ENCODE results near the gene CLMP.
"Not testable (repeated sequence)": the region's sequence is repeated elsewhere in the genome, so short reads cannot be mapped to it uniquely, and the experiment has no call there.

The CLMP gene

DNA sequence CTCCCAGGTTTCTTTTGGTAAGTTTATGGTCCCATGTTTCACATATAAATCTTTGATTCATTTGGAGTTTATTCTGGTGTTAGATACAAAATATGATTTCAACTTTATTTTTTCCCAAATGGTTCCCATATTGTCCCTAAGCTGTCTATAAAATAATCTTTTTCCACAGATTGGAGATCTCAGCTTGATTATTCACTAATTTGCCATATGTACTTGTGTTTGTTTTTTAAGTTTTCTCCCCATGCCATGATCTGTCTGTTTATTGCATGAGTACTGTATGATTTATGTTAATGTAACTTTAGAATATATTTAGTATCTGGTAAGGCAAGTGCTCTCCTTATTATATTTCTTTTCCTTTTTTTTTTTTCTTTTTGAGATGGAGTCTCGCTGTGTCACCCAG, 19.9 kb upstream of the CLMP start:
- H3K4me1 ChIP-seq (ENCODE audit: insufficient read depth, low read length) = peaks cover 20% of the 10 kb centered on the region; the same call in 1 of the 2 replicates
- H3K27ac ChIP-seq (ENCODE audit: low read length) = no peak overlapping the region
- H3K9me3 ChIP-seq (ENCODE audit: insufficient read depth, low read depth, low read length) = no peaks in the 10 kb centered on the region
- H3K36me3 ChIP-seq (ENCODE audit: insufficient read depth, low read depth, low read length) = no peaks in the 10 kb centered on the region
- no peak overlapping the region for H3K9ac ChIP-seq (ENCODE audit: low read depth, low read length)
- H3K27me3 ChIP-seq (ENCODE audit: insufficient read depth, low read length) = no peaks in the 10 kb centered on the region
- no peak overlapping the region for H3K4me3 ChIP-seq (ENCODE audit: low read length)

DNA sequence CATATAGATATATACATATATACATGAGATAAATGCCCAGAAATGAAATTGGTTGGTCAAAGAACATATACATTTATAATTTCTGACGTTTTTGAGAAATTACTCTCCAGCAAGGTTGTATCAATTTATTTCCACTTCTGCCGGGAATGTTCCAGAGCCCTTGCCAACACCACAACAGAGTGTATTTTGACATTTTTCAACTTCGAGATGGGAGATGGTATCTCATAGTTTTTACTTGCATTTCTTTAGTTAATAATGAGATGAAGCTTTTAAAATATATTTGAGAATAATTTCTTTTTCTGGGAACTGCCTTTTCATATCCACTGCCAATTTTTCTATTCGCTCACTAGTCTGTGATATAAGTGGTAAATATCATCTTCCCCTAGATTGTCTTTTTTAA, 19.3 kb upstream of the CLMP start:
- H3K4me3 ChIP-seq (ENCODE audit: low read length) = no peak overlapping the region
- no peak overlapping the region for H3K27ac ChIP-seq (ENCODE audit: low read length)
- H3K27me3 ChIP-seq (ENCODE audit: insufficient read depth, low read length) = no peaks in the 10 kb centered on the region
- H3K4me1 ChIP-seq (ENCODE audit: insufficient read depth, low read length) = peaks cover 20% of the 10 kb centered on the region; the same call in 1 of the 2 replicates
- H3K9me3 ChIP-seq (ENCODE audit: insufficient read depth, low read depth, low read length) = no peaks in the 10 kb centered on the region
- no peaks in the 10 kb centered on the region for H3K36me3 ChIP-seq (ENCODE audit: insufficient read depth, low read depth, low read length)
- H3K9ac ChIP-seq (ENCODE audit: low read depth, low read length) = no peak overlapping the region

DNA sequence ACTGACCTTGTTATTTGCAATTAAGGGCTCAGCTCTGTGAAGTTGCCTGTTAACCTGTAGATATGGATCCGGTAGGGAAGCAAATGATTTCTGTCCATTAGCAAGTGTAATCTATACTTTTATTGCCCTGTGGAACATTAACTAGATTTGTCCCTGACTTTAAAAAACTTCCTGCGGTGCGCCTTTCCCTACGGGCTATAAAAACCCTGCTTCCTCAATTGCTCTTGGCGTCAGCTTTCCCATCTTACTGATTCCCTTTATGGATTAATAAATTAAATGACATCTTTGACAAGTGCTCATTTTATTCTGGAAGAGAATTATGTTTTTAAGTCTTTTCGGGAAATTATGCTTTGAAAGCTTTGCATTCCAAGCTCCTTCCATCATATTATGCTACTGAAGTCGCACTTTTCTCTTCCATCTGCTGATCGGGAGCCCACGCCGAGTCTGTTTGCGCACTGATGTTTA, 18.3 kb upstream of the CLMP start:
- Histone ChIP-seq H3K9me3 (ENCODE audit: insufficient read depth, low read depth, low read length) (no peaks in the 10 kb centered on the region), H3K27ac (ENCODE audit: low read length) (no peak overlapping the region), H3K4me3 (ENCODE audit: low read length) (no peak overlapping the region)

DNA sequence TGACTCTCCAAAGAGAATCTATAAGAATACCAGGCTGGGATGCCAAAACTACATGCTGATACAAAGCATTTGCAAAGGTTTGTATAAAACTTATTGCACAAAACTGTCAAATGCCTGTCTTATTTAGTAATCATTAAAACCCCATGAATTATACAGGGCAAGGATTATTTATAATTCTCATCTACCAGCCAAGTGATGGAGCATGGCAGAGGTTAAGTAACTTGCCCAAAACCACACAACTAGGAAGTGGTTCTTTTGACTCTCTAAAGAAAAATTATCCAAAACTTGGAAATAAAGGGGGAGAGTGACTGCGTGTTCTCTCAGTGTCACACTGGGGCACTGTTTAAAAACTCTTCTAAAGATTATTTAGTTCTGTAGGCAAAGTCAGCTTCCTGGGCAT, 17.4 kb upstream of the CLMP start:
- H3K9me3 ChIP-seq (ENCODE audit: insufficient read depth, low read depth, low read length) = no peaks in the 10 kb centered on the region
- H3K4me1 ChIP-seq (ENCODE audit: insufficient read depth, low read length) = peaks cover 12% of the 10 kb centered on the region; the same call in 1 of the 2 replicates
- H3K4me3 ChIP-seq (ENCODE audit: low read length) = no peak overlapping the region
- no peaks in the 10 kb centered on the region for H3K27me3 ChIP-seq (ENCODE audit: insufficient read depth, low read length)
- no peak overlapping the region for H3K9ac ChIP-seq (ENCODE audit: low read depth, low read length)
- H3K27ac ChIP-seq (ENCODE audit: low read length) = no peak overlapping the region
- no peaks in the 10 kb centered on the region for H3K36me3 ChIP-seq (ENCODE audit: insufficient read depth, low read depth, low read length)

More for the DNA sequence above, 18.3 kb upstream of the CLMP start:
- Histone ChIP-seq H3K27me3 (ENCODE audit: insufficient read depth, low read length) (no peaks in the 10 kb centered on the region), H3K9ac (ENCODE audit: low read depth, low read length) (no peak overlapping the region), H3K4me1 (ENCODE audit: insufficient read depth, low read length) (peaks cover 18% of the 10 kb centered on the region; the same call in 1 of the 2 replicates), H3K36me3 (ENCODE audit: insufficient read depth, low read depth, low read length) (no peaks in the 10 kb centered on the region)

DNA sequence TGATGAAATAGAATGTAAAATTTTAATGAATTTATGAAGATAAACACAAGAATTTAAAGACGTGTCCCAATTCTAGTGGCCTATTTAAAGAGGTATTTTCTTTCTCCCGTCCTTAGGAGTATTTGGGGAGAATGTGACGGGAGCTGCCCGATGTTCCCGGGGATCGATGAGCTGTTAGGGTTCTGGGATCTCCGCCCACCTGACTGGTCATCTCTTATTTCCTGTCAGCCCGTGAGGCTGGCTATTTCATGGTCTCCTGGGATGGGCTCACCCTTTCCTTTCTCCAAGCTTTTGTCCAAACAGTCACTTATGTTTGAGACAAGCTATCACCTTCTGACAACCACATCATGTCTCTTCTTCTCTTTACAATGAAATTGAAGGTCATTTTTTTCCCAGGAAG, 16.9 kb upstream of the CLMP start:
- H3K9me3 ChIP-seq (ENCODE audit: insufficient read depth, low read depth, low read length) = no peaks in the 10 kb centered on the region
- no peak overlapping the region for H3K9ac ChIP-seq (ENCODE audit: low read depth, low read length)
- H3K36me3 ChIP-seq (ENCODE audit: insufficient read depth, low read depth, low read length) = no peaks in the 10 kb centered on the region
- no peak overlapping the region for H3K4me3 ChIP-seq (ENCODE audit: low read length)
- H3K4me1 ChIP-seq (ENCODE audit: insufficient read depth, low read length) = peaks cover 15% of the 10 kb centered on the region; the same call in 1 of the 2 replicates
- no peaks in the 10 kb centered on the region for H3K27me3 ChIP-seq (ENCODE audit: insufficient read depth, low read length)
- H3K27ac ChIP-seq (ENCODE audit: low read length) = no peak overlapping the region

DNA sequence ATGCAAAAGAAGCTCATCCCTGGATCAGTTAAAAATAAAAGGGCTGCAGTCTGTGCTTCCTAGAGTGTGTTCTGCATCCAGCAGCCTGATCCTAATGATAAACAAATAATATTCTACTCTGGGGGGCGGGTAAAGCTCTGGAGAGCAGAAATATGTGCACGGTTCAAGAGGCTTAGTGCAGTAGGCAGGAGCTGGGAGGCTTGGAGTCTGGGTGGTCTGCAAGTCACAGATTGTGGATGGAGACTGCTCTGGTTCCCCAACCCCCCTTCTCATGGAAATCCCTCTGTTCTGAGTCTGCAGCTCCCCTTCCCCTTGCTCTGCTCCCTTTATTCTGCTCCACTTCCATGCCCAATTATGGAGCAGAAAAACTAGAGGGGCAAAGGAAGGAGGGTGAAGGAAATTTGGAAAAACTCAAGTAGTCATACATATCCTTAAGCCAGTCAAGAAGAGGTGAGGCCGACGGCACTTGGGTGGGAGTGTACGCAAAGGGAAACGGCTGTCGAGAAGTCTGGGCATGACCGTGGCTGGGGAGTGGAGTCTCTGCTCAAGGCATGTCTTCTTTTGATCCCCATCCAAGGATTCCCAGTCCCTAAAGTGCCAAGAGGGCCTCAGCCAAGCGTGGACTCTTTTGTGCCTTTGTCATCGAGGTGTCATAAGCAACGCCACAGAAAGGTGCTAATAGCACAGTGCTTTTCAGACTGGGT, 16.3 kb upstream of the CLMP start:
- H3K9ac ChIP-seq (ENCODE audit: low read depth, low read length) = no peak overlapping the region
- H3K4me1 ChIP-seq (ENCODE audit: insufficient read depth, low read length) = peaks cover 16% of the 10 kb centered on the region; the same call in 1 of the 2 replicates
- H3K4me3 ChIP-seq (ENCODE audit: low read length) = no peak overlapping the region
- no peaks in the 10 kb centered on the region for H3K9me3 ChIP-seq (ENCODE audit: insufficient read depth, low read depth, low read length)
- no peak overlapping the region for H3K27ac ChIP-seq (ENCODE audit: low read length)
- no peaks in the 10 kb centered on the region for H3K27me3 ChIP-seq (ENCODE audit: insufficient read depth, low read length)
- no peaks in the 10 kb centered on the region for H3K36me3 ChIP-seq (ENCODE audit: insufficient read depth, low read depth, low read length)

DNA sequence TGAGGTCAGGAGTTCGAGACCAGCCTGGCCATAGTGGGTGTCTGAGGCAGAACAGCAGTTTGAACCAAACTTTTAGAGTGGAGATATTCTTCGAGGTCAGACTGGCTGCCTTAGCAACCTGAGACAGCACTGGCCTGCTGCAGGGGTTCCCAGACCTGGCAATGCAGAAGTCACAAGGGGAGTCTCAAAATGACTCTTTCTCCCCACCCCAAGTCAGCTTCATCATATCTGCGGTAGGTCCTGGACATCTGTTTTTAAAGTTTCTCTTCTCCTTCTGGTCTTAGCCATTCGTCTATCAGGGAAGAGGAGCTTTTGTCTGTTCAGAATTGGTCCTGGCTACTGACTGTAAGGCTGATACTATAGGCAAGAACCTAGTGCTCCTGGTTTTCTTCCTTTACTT, 14.5 kb upstream of the CLMP start:
- Histone ChIP-seq H3K27ac (ENCODE audit: low read length) (no peak overlapping the region), H3K4me3 (ENCODE audit: low read length) (no peak overlapping the region), H3K27me3 (ENCODE audit: insufficient read depth, low read length) (no peaks in the 10 kb centered on the region), H3K9ac (ENCODE audit: low read depth, low read length) (no peak overlapping the region), H3K9me3 (ENCODE audit: insufficient read depth, low read depth, low read length) (no peaks in the 10 kb centered on the region), H3K36me3 (ENCODE audit: insufficient read depth, low read depth, low read length) (no peaks in the 10 kb centered on the region), H3K4me1 (ENCODE audit: insufficient read depth, low read length) (peaks cover 16% of the 10 kb centered on the region; the same call in 1 of the 2 replicates)

DNA sequence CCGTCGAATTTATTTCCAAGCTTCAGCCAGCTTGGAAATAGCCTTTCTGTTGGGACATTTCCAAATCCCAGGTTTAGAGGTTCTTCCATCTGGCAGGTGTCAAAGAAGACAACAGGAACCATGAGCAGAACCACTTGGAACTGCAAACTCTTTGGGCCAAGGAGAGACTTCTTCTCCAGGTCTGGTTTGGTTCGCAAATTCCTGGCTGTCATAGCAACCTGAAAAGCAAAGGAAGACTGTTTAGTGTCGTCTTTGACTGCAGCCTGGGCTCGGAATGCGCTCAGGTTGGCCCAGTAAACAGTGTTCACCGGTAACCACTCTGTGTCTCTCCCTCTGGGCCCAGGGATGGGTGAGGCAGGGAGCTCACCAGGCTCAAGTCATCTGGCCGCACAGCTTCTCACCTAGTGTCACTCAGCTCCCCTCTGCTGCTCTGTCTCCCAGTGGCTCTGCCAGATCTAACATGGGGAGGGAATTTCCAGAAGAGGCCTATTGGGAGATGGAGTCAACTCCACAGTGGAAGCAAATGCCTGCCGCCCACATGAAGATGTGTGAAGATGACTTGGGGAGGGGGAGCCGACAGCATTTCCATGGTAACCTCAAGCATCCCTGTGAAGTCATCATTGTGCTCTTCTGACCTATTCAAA, 11.9 kb upstream of the CLMP start:
- no peaks in the 10 kb centered on the region for H3K36me3 ChIP-seq (ENCODE audit: insufficient read depth, low read depth, low read length)
- H3K27me3 ChIP-seq (ENCODE audit: insufficient read depth, low read length) = no peaks in the 10 kb centered on the region
- H3K4me3 ChIP-seq (ENCODE audit: low read length) = no peak overlapping the region
- H3K9me3 ChIP-seq (ENCODE audit: insufficient read depth, low read depth, low read length) = no peaks in the 10 kb centered on the region
- H3K4me1 ChIP-seq (ENCODE audit: insufficient read depth, low read length) = peaks cover 16% of the 10 kb centered on the region; the same call in 1 of the 2 replicates
- H3K27ac ChIP-seq (ENCODE audit: low read length) = no peak overlapping the region
- no peak overlapping the region for H3K9ac ChIP-seq (ENCODE audit: low read depth, low read length)

DNA sequence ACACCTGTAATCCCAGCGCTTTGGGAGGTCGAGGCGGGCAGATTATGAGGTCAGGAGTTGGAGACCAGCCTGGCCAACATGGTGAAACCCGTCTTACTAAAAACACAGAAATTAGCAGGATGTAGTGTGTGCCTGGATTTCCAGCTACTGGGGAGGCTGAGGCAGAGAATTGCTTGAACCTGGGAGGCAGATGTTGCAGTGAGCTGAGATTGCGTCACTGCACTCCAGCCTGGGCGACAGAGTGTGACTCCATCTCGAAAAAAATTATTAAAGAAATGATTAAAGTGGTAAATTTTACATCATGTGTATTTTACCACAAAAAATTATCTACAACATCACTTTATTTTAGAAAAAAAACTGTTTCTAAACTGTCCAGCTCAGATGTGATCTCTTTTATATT, 11.0 kb upstream of the CLMP start:
- H3K27me3 ChIP-seq (ENCODE audit: insufficient read depth, low read length); H3K27ac ChIP-seq (ENCODE audit: low read length): not testable (repeated sequence)

DNA sequence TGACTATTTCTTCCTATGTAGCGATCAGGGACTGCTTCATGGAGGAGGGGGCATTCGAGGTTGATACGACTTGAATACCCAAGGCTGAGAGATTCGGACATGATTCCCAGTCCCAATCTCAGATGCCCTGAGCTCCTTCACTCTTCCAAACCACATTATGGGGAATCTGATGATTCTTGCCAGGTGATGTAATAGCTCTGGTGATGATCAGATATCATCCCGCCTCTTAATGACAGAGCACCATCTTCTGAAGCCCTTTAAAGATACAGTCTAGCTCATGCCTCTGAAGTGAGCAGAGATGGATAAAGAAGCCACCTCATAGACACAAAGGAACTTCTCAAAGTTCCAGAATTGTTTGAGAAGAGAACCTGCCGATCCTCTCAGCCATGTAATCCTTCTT, 8.9 kb upstream of the CLMP start:
- Histone ChIP-seq H3K36me3 (ENCODE audit: insufficient read depth, low read depth, low read length) (no peaks in the 10 kb centered on the region), H3K4me3 (ENCODE audit: low read length) (no peak overlapping the region), H3K27ac (ENCODE audit: low read length) (no peak overlapping the region), H3K4me1 (ENCODE audit: insufficient read depth, low read length) (peaks cover 8% of the 10 kb centered on the region; the same call in 1 of the 2 replicates), H3K9ac (ENCODE audit: low read depth, low read length) (no peak overlapping the region), H3K27me3 (ENCODE audit: insufficient read depth, low read length) (peaks cover 11% of the 10 kb centered on the region), H3K9me3 (ENCODE audit: insufficient read depth, low read depth, low read length) (no peaks in the 10 kb centered on the region)

More for the DNA sequence above, 11.0 kb upstream of the CLMP start:
- H3K9ac ChIP-seq (ENCODE audit: low read depth, low read length); H3K36me3 ChIP-seq (ENCODE audit: insufficient read depth, low read depth, low read length); H3K4me1 ChIP-seq (ENCODE audit: insufficient read depth, low read length); H3K4me3 ChIP-seq (ENCODE audit: low read length); H3K9me3 ChIP-seq (ENCODE audit: insufficient read depth, low read depth, low read length): not testable (repeated sequence)

DNA sequence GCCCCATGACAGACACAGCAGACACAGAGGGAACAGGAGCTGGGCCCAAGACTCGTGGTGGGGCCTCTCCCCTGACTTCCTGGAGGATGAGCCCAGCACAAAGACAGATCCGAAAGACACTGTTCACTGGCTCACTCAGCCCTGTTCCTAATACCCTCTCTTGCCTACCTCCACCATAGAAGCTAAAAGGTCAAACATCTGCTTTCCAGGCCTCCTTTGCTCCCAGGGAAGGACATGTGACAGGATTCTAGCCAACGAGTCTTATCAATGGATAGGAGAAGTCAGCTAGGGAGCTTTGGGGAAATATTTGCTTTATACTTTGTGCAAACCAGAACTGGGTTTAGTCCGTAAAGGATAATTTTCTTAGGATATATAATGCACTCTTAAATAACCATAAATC, 8.4 kb upstream of the CLMP start:
- H3K27ac ChIP-seq (ENCODE audit: low read length) = no peak overlapping the region
- H3K4me3 ChIP-seq (ENCODE audit: low read length) = no peak overlapping the region
- no peaks in the 10 kb centered on the region for H3K36me3 ChIP-seq (ENCODE audit: insufficient read depth, low read depth, low read length)
- no peak overlapping the region for H3K9ac ChIP-seq (ENCODE audit: low read depth, low read length)
- H3K27me3 ChIP-seq (ENCODE audit: insufficient read depth, low read length) = peaks cover 15% of the 10 kb centered on the region
- H3K4me1 ChIP-seq (ENCODE audit: insufficient read depth, low read length) = peaks cover 11% of the 10 kb centered on the region; the same call in 1 of the 2 replicates
- H3K9me3 ChIP-seq (ENCODE audit: insufficient read depth, low read depth, low read length) = no peaks in the 10 kb centered on the region

Data from iPS-20b (cell line).